ENCODE results near the gene LRRC9.

- no peak for TF ChIP-seq GATA2 (IDR thresholded peaks at IDR 0.05; ENCODE audit: low read depth, low read length)
- TF ChIP-seq GATA3 (IDR thresholded peaks at IDR 0.05; ENCODE audit: low read depth, low read length): no peak
Measured at GRCh38 chr14:60111732-60112131, 191.8 kb downstream of the LRRC9 start.

Data from SH-SY5Y (cell line).